ENCODE measurements around the gene HNRNPA1L2. TPM values are rescaled to one million over a fixed set of nuclear protein-coding genes. Genes with fewer than 3 reads are reported as not detected.
"Not testable (repeated sequence)": the region's sequence is repeated elsewhere in the genome, so short reads cannot be mapped to it uniquely, and the experiment has no call there.

The HNRNPA1L2 gene
- total and polyA plus RNA-seq, 8 donors: 2.9 to 49.6 (median 5.6) TPM; not detected in 2

DNA sequence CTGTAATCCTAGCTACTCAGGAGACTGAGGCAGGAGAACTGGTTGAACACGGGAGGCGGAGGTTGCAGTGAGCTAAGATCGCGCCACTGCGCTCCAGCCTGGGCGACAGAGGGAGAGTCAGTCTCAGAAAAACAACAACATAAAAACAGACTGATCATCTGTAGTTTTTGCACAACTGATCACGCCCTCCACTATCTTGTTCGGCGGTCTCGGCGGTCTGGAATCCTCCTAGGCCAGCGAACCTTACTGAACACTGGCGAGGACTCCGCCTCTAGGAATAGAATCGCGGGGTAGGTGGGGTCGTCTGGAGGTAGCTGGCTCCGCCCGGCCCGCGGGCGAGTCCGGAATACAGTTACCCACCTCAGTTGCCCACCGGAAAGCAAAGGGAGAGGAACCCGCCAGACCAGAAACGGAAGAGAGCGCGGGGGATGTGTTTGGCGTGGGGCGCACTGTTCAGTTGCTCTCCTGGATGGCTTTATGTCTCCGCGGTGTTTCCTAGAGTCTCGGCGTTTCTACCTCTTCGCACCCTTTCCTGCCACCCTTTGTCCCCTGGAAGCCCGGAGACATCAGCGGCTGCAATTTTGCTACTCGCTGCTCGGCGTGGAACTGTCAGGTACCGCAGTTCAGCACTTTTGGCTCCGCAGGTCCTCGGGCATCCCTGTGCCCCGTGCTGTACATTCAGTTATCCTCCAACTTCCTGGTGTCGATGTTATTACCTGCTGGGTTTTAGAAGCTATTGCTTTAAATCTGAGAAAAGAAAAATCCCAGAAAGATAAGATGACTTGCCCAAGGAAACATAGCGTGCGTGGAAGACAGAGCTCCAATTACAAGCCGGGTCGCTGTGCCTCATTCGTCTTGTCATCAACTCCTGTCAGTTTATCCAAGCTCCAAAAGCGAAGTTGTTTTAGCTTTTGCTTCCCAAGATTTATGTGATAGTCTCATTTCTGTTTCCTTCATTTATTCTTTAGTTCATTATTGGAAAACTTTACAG is 24.9 kb upstream of the HNRNPA1L2 start:
- no peak for TF ChIP-seq POLR2A (IDR thresholded peaks at IDR 0.05)
- TF ChIP-seq POLR2AphosphoS5 (IDR thresholded peaks at IDR 0.05): peak in 1 of 3 donors; percentile 58
- DNase-seq: peak; percentile 72 to 94
- WGBS, 5 donors: 0% methylated on average over 43 to 51 of the region's 51 CpGs
- H3K27me3 ChIP-seq: no peaks in the 10 kb centered on the region
- H3K4me1 ChIP-seq: peaks cover 8 to 32% (median 18%) of the 10 kb centered on the region in 4 donors
- H3K27ac ChIP-seq: peak overlapping the region; percentile 13 to 83 (median 80)
- H3K36me3 ChIP-seq: peaks cover 0 to 11% (median 0%) of the 10 kb centered on the region in 4 donors
- H3K4me3 ChIP-seq: peak overlapping the region; percentile 67 to 91 (median 76)
- intact Hi-C loops (cut with DNase I; ENCODE audit: low total_unique reads): no loop called here
- no peaks in the 10 kb centered on the region for H3K9me3 ChIP-seq

DNA sequence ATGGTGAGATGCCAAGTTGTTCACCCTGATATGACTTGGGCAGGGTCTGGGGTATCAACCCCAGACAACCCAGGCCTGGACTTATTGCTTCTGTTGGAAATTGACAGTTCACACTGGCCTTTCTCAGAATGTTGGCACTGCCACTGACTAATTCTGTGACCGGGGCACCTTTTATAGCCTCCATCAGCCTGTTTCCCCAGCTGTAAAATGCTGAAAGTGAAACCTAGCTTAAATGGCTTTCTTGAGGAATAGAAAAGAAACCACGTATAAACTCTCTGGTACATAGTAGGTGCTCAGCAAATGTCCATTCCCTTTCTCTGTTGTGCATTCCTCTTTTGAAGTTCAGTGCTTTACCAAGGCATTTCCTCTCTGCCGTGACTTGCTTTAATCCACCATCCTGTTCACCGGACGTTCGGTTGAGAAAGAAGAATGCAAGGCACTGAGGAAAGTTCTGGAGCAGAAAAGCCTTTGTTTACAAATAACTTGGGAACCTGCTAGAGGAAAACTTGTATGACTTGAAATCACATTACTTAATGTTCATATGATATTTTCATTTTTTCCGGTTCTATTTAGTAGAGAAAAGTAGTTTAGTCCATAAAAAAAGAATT is 11.0 kb upstream of the HNRNPA1L2 start:
- H3K27ac ChIP-seq; DNase-seq; intact Hi-C loops (cut with DNase I; ENCODE audit: low total_unique reads); H3K9me3 ChIP-seq; H3K4me1 ChIP-seq; H3K4me3 ChIP-seq; H3K27me3 ChIP-seq: not testable (repeated sequence)
- H3K36me3 ChIP-seq: peaks cover 2 to 61% (median 53%) of the 10 kb centered on the region in 4 donors
- 66 to 78% (median 74%) methylated on average over 7 of the region's 7 CpGs for WGBS, 5 donors

DNA sequence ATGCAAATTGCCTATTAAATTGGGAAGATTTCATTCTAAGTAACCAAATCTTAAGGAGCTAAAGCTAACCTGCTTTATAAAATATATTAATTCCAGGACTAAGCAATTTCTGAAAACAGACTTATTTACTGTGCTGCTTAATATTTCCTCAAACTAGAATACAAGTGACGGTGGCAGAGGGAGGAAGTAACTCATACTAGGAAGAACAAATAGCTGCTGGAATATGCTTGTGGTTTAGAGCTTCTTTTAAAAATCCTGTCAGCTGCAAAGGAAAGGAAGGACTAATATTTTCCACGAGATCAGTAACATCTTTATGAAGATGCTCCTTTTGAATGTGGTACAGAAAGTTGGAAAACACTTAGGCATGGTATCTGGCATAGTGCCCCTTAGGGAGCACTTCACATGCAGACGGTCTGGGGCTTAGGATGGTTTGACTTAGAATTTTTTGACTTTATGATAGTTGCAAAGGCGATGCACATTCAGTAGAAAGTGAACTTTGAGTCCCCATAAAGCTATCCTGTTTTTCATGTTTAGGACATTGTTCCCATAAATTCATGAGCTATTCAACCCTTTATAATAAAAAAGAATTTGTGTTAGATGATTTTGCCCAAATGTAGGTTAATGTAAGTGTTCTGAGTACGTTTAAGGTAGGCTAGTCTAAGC is 3.4 kb upstream of the HNRNPA1L2 start:
- no peaks in the 10 kb centered on the region for H3K4me1 ChIP-seq
- DNase-seq: no peak
- H3K4me3 ChIP-seq: no peak overlapping the region
- intact Hi-C loops (cut with DNase I; ENCODE audit: low total_unique reads): no loop called here
- H3K27ac ChIP-seq: no peak overlapping the region
- 76 to 91% (median 87%) methylated on average over 5 of the region's 5 CpGs for WGBS, 5 donors
- H3K9me3 ChIP-seq: no peaks in the 10 kb centered on the region
- H3K27me3 ChIP-seq: no peaks in the 10 kb centered on the region
- TF ChIP-seq POLR2AphosphoS5 (IDR thresholded peaks at IDR 0.05): no peak
- H3K36me3 ChIP-seq: peaks cover 2 to 56% (median 54%) of the 10 kb centered on the region in 4 donors

DNA sequence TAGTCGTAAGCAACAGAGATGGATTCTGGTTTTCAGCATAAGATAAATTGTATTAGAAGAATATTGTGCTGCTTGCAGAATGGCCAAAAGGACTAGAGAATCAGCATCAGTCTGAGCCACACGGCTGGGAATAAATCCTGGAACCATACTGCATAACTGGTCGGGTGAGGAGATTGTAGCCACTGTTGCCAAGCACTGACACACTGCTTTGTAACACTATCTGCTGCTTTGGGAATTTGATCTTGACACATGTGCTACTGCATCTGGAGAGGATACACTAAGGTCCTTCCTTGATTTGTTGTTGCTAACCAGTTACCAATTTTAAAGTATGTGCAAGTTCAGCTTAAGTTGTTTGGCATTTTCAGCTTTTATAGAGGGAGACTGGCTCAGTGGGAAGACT is 1.9 kb downstream of the HNRNPA1L2 start:
- H3K4me1 ChIP-seq: no peaks in the 10 kb centered on the region
- 53 to 75% (median 68%) methylated on average over 3 of the region's 3 CpGs for WGBS, 5 donors
- intact Hi-C loops (cut with DNase I; ENCODE audit: low total_unique reads): no loop called here
- H3K36me3 ChIP-seq: peaks cover 2 to 37% (median 33%) of the 10 kb centered on the region in 4 donors
- no peaks in the 10 kb centered on the region for H3K27me3 ChIP-seq
- no peak overlapping the region for H3K27ac ChIP-seq
- no peaks in the 10 kb centered on the region for H3K9me3 ChIP-seq
- H3K4me3 ChIP-seq: no peak overlapping the region
- TF ChIP-seq, protein P1, sequence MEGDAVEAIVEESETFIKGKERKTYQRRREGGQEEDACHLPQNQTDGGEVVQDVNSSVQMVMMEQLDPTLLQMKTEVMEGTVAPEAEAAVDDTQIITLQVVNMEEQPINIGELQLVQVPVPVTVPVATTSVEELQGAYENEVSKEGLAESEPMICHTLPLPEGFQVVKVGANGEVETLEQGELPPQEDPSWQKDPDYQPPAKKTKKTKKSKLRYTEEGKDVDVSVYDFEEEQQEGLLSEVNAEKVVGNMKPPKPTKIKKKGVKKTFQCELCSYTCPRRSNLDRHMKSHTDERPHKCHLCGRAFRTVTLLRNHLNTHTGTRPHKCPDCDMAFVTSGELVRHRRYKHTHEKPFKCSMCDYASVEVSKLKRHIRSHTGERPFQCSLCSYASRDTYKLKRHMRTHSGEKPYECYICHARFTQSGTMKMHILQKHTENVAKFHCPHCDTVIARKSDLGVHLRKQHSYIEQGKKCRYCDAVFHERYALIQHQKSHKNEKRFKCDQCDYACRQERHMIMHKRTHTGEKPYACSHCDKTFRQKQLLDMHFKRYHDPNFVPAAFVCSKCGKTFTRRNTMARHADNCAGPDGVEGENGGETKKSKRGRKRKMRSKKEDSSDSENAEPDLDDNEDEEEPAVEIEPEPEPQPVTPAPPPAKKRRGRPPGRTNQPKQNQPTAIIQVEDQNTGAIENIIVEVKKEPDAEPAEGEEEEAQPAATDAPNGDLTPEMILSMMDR (IDR thresholded peaks at IDR 0.05): no peak
- TF ChIP-seq POLR2A (IDR thresholded peaks at IDR 0.05) (no peak), POLR2AphosphoS5 (IDR thresholded peaks at IDR 0.05) (no peak), EP300 (IDR thresholded peaks at IDR 0.05) (no peak)
- no peak for DNase-seq

DNA sequence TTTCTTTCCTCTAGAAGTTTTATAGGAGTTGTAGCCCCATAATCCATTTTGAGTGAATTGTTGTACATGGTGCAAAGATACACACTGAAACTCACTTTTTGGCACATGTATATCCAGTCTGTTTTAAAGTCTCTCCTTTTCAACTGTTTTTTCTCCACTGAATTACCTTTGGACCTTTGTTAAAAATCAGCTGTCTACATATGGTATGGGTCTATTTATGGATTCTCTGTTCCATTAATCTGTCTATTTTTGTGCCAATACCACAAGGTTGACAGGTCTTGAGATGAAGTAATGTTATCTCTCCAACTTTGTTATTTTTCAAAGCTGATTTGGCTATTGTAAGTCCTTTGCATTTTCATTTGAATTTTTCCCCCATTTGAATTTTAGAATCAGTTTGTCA is 4.7 kb downstream of the HNRNPA1L2 start:
- no peak for DNase-seq
- peaks cover 1 to 26% (median 23%) of the 10 kb centered on the region in 4 donors for H3K36me3 ChIP-seq
- H3K4me1 ChIP-seq: peaks cover 8 to 13% (median 11%) of the 10 kb centered on the region in 4 donors
- TF ChIP-seq, protein P1 (IDR thresholded peaks at IDR 0.05): no peak
- TF ChIP-seq POLR2A (IDR thresholded peaks at IDR 0.05) (no peak), EP300 (IDR thresholded peaks at IDR 0.05) (no peak), POLR2AphosphoS5 (IDR thresholded peaks at IDR 0.05) (no peak)
- no peaks in the 10 kb centered on the region for H3K27me3 ChIP-seq
- intact Hi-C loops (cut with DNase I; ENCODE audit: low total_unique reads): no loop called here
- no peak overlapping the region for H3K27ac ChIP-seq
- H3K9me3 ChIP-seq: no peaks in the 10 kb centered on the region
- H3K4me3 ChIP-seq: no peak overlapping the region

All from stomach (tissue), 9 donors.